Keratinocyte (primary cell): ENCODE measurements around the gene FGD4. TPM values are rescaled to one million over a fixed set of nuclear protein-coding genes. Genes with fewer than 3 reads are reported as not detected.
A peak's percentile ranks its signal among the peaks of the same experiment; 100 is the strongest.

ENCODE experiments used
- DNase-seq: peaks from one replicate; pipeline ENCODE4 v3.0.0-alpha.2; 2011; ENCODE audit warnings: low read depth, missing footprints, low spot score
- FAIRE-seq: peaks from 2 replicates; lab custom pipeline; 2011; peaks lifted over from hg19 to GRCh38; lab: Jason Lieb, UNC
- H2AFZ ChIP-seq: 2 replicates; pipeline ENCODE4 v1.6.0; 2012; ENCODE audit warnings: low read length, control low read depth, inconsistent platforms; ENCODE audit not compliant: control insufficient read depth
- H3K27ac ChIP-seq: 2 replicates; pipeline ENCODE4 v1.5.1; 2011; ENCODE audit warnings: low read length; ENCODE audit not compliant: control insufficient read depth, insufficient read depth
- H3K27me3 ChIP-seq: 3 replicates; pipeline ENCODE4 v1.6.0; 2011; ENCODE audit warnings: low read length; ENCODE audit not compliant: control insufficient read depth, insufficient read depth; ENCODE audit errors: extremely low read depth
- H3K36me3 ChIP-seq, 2 experiments: 2 replicates in 1 of 2; 3 replicates in 1 of 2; pipeline ENCODE4 v1.5.1; 2011; ENCODE audit warnings: low read length in 2 of 2, mild to moderate bottlenecking in 1 of 2; ENCODE audit not compliant: control insufficient read depth in 2 of 2, insufficient read depth in 2 of 2; ENCODE audit errors: extremely low read depth in 1 of 2
- H3K4me1 ChIP-seq: 3 replicates; pipeline ENCODE4 v1.5.1; 2011; ENCODE audit warnings: low read length; ENCODE audit not compliant: control insufficient read depth, insufficient read depth; ENCODE audit errors: extremely low read depth
- H3K4me2 ChIP-seq: 3 replicates; pipeline ENCODE4 v1.6.0; 2011; ENCODE audit warnings: low read depth, low read length; ENCODE audit not compliant: control insufficient read depth, insufficient read depth; ENCODE audit errors: extremely low read depth
- H3K4me3 ChIP-seq, 3 experiments: fragments of 200-600 bp in 1 of 3; sonication (generic) in 1 of 3; 2 replicates in 2 of 3; 3 replicates in 1 of 3; pipeline ENCODE4 v1.5.1; 2011 to 2016; ENCODE audit warnings: low read length in 3 of 3, mild to moderate bottlenecking in 3 of 3, control low read depth in 2 of 3, inconsistent platforms in 1 of 3, low read depth in 1 of 3, mixed read lengths in 1 of 3, mixed run types in 1 of 3, moderate library complexity in 1 of 3; ENCODE audit not compliant: control insufficient read depth in 2 of 3, insufficient read depth in 2 of 3; ENCODE audit errors: extremely low read depth in 1 of 3
- H3K79me2 ChIP-seq: 2 replicates; pipeline ENCODE4 v1.6.0; 2012; ENCODE audit warnings: low read length; ENCODE audit not compliant: control insufficient read depth, insufficient read depth
- H3K9ac ChIP-seq: 3 replicates; pipeline ENCODE4 v1.6.0; 2011; ENCODE audit warnings: low read length; ENCODE audit not compliant: control insufficient read depth, insufficient read depth; ENCODE audit errors: extremely low read depth
- H3K9me1 ChIP-seq: 3 replicates; pipeline ENCODE4 v1.6.0; 2011; ENCODE audit warnings: low read length; ENCODE audit not compliant: control insufficient read depth, insufficient read depth; ENCODE audit errors: extremely low read depth
- H3K9me3 ChIP-seq: 2 replicates; pipeline ENCODE4 v1.5.1; 2012; ENCODE audit warnings: low read depth, low read length; ENCODE audit not compliant: control insufficient read depth
- H4K20me1 ChIP-seq: 3 replicates; pipeline ENCODE4 v1.6.0; 2011; ENCODE audit warnings: low read length; ENCODE audit not compliant: control insufficient read depth, insufficient read depth; ENCODE audit errors: extremely low read depth
- CTCF ChIP-seq, 3 experiments: IDR thresholded peaks in 1 of 3; conservative IDR thresholded peaks in 1 of 3; optimal IDR thresholded peaks in 1 of 3; 2 replicates in 2 of 3; 3 replicates in 1 of 3; pipeline versions ENCODE3 to v1.5.1; 2011; ENCODE audit warnings: low read length in 3 of 3, mild to moderate bottlenecking in 3 of 3, moderate library complexity in 2 of 3, control low read depth in 1 of 3, inconsistent platforms in 1 of 3; ENCODE audit not compliant: insufficient read depth in 2 of 3; ENCODE audit errors: extremely low read depth in 1 of 3
- EZH2 ChIP-seq: IDR thresholded peaks from one replicate; pipeline ENCODE4 v1.6.1; 2012; ENCODE audit warnings: inconsistent platforms, mild to moderate bottlenecking, low read length, moderate library complexity
- dilution Hi-C: fragments of 300-500 bp; cut with MboI; formaldehyde crosslinking; loops from one replicate; pipeline ENCODE4 v1.7.0; 2020; ENCODE audit warnings: low sequenced_read_pairs; ENCODE audit not compliant: extremely low pct_ligation_motif_present
- polyA plus RNA-seq, 5 experiments: library from polyadenylated mRNA; depleted of rRNA in 3 of 5; stranded (reverse) in 3 of 5; stranded (forward) in 1 of 5; unstranded in 1 of 5; fragments of >200 nt; gene quantifications; 1 replicate in 1 of 5; 2 replicates in 3 of 5; 3 replicates in 1 of 5; pipeline versions ENCODE4 v1.2.1 to v1.2.3, GENCODE V29; 2011 to 2012; ENCODE audit warnings: missing spikeins in 2 of 5, low read depth in 1 of 5, low replicate concordance in 1 of 5

FGD4 gene
- polyA plus RNA-seq, 1 donor (not counting 4 experiments of a cell fraction or from before 2014, with no cell fraction given), result 10.5 TPM

- Histone ChIP-seq H3K4me3 (no peak overlapping the region), H3K9me3 (no peaks in the 10 kb centered on the region), H3K4me2 (no peak overlapping the region), H3K9ac (no peak overlapping the region), H2AFZ (no peak overlapping the region), H3K79me2 (no peaks in the 10 kb centered on the region), H3K4me1 (no peaks in the 10 kb centered on the region), H3K27ac (no peak overlapping the region), H4K20me1 (no peaks in the 10 kb centered on the region), H3K27me3 (no peaks in the 10 kb centered on the region), H3K36me3 (peaks cover 0 to 3% of the 10 kb centered on the region in 2 experiments), H3K9me1 (no peaks in the 10 kb centered on the region)
- no peak for TF ChIP-seq EZH2
- no peak for TF ChIP-seq CTCF (optimal IDR thresholded peaks at IDR 0.05 in 1 of 3, IDR thresholded peaks at IDR 0.05 in 1 of 3, conservative IDR thresholded peaks at IDR 0.05 in 1 of 3; ENCODE audit: extremely low read depth in 1 of 3, insufficient read depth in 2 of 3, low read length in 3 of 3)
- DNase-seq (no peak), FAIRE-seq (peak; percentile 46)
- dilution Hi-C loops, result no loop called here
Measured at GRCh38 chr12:32478858-32479725, 79.7 kb downstream of the FGD4 start.

- Histone ChIP-seq H3K4me3 (no peak overlapping the region), H2AFZ (no peak overlapping the region), H3K9me1 (no peaks in the 10 kb centered on the region), H3K27ac (no peak overlapping the region), H4K20me1 (no peaks in the 10 kb centered on the region), H3K27me3 (no peaks in the 10 kb centered on the region), H3K36me3 (peaks cover 0 to 3% of the 10 kb centered on the region in 2 experiments), H3K79me2 (no peaks in the 10 kb centered on the region), H3K9me3 (no peaks in the 10 kb centered on the region), H3K4me1 (peaks cover 9% of the 10 kb centered on the region), H3K4me2 (no peak overlapping the region), H3K9ac (no peak overlapping the region)
- DNase-seq, result no peak
- TF ChIP-seq CTCF (optimal IDR thresholded peaks at IDR 0.05 in 1 of 3, IDR thresholded peaks at IDR 0.05 in 1 of 3, conservative IDR thresholded peaks at IDR 0.05 in 1 of 3; ENCODE audit: extremely low read depth in 1 of 3, insufficient read depth in 2 of 3, low read length in 3 of 3), result no peak
- no peak for TF ChIP-seq EZH2
- no peak for FAIRE-seq
- dilution Hi-C loops, result no loop called here
Measured at GRCh38 chr12:32482226-32482625, 82.9 kb downstream of the FGD4 start.
